K562 (cell line): ENCODE results near the gene RALGAPB. TPM values are rescaled to one million over a fixed set of nuclear protein-coding genes. Genes with fewer than 3 reads are reported as not detected.

ENCODE experiments used
- ARNT ChIP-seq, 2 experiments: fragments of 450-650 bp; IDR thresholded peaks; 2 replicates each; pipeline ENCODE4 v1.6.1; 2016; ENCODE audit warnings: mild to moderate bottlenecking in 1 of 2
- ASH1L ChIP-seq: fragments of 450-650 bp; IDR thresholded peaks from 2 replicates; pipeline ENCODE4 v1.6.1; 2018; ENCODE audit warnings: borderline replicate concordance, mild to moderate bottlenecking, low read depth; ENCODE audit not compliant: partially characterized antibody
- CBFA2T2 ChIP-seq: fragments of 450-650 bp; conservative IDR thresholded peaks from 2 replicates; pipeline ENCODE4 v1.6.1; 2017; ENCODE audit warnings: mild to moderate bottlenecking
- CEBPB ChIP-seq: fragments of 450-650 bp; IDR thresholded peaks from 2 replicates; pipeline ENCODE4 v1.6.1; 2016; ENCODE audit warnings: missing genetic modification characterization, missing compliant biosample characterization
- ETV5 ChIP-seq: sonication (generic); formaldehyde crosslinking; IDR thresholded peaks from 2 replicates; pipeline ENCODE4 v1.4.0; 2020; ENCODE audit warnings: low read depth, mild to moderate bottlenecking, missing genetic modification reagents
- GTF2E2 ChIP-seq: fragments of 200-800 bp; sonication (Bioruptor generic); IDR thresholded peaks from 2 replicates; pipeline ENCODE4 v1.6.1; 2016; ENCODE audit warnings: missing genetic modification characterization, missing compliant biosample characterization
- ID3 ChIP-seq, 2 experiments: fragments of 250-450 bp in 1 of 2; fragments of 450-650 bp in 1 of 2; sonication (Bioruptor Pico) in 1 of 2; IDR thresholded peaks; 2 replicates each; pipeline versions ENCODE4 v1.6.1 to v1.8.0; 2016 to 2021; ENCODE audit warnings: mild to moderate bottlenecking in 2 of 2, moderate library complexity in 2 of 2, missing compliant biosample characterization in 1 of 2, missing genetic modification characterization in 1 of 2
- MNT ChIP-seq, 2 experiments: fragments of 450-650 bp; conservative IDR thresholded peaks; 2 replicates each; pipeline ENCODE4 v1.6.1; 2017; ENCODE audit warnings: mild to moderate bottlenecking in 2 of 2, moderate library complexity in 2 of 2
- MXI1 ChIP-seq: IDR thresholded peaks from 2 replicates; pipeline ENCODE4 v1.6.1; 2011; ENCODE audit warnings: low read depth, mild to moderate bottlenecking, improper control_type of control experiment, low read length
- NFYB ChIP-seq: IDR thresholded peaks from 2 replicates; pipeline ENCODE4 v1.6.1; 2011; ENCODE audit warnings: mild to moderate bottlenecking, moderate library complexity; ENCODE audit not compliant: insufficient read length; ENCODE audit errors: extremely low read depth
- NKRF ChIP-seq: fragments of 450-650 bp; IDR thresholded peaks from 2 replicates; pipeline ENCODE4 v1.6.1; 2016; ENCODE audit warnings: borderline replicate concordance
- RBM34 ChIP-seq: fragments of 200-400 bp; formaldehyde crosslinking; IDR thresholded peaks from 2 replicates; pipeline ENCODE4 v1.6.1; 2018; ENCODE audit warnings: low read length, borderline replicate concordance; ENCODE audit not compliant: insufficient read depth
- SMARCA5 ChIP-seq: fragments of 450-650 bp; IDR thresholded peaks from 2 replicates; pipeline ENCODE4 v1.6.1; 2016
- TCF15 ChIP-seq: fragments of 250-450 bp; sonication (Bioruptor Pico); IDR thresholded peaks from 2 replicates; pipeline ENCODE4 v1.8.0; 2022; ENCODE audit warnings: moderate library complexity, mild to moderate bottlenecking, inconsistent platforms
- UBTF ChIP-seq, 2 experiments: IDR thresholded peaks; 2 replicates each; pipeline ENCODE4 v1.6.1; 2012; ENCODE audit warnings: improper control_type of control experiment in 2 of 2, low read depth in 2 of 2, low read length in 2 of 2, borderline replicate concordance in 1 of 2
- XRCC5 ChIP-seq: fragments of 200-400 bp; formaldehyde crosslinking; IDR thresholded peaks from 2 replicates; pipeline ENCODE4 v1.6.1; 2017; ENCODE audit warnings: low read depth, mild to moderate bottlenecking, low read length
- ZC3H11A ChIP-seq: IDR thresholded peaks from 2 replicates; pipeline ENCODE4 v1.6.1; 2012; ENCODE audit warnings: low read depth, low read length, improper control_type of control experiment
- ZC3H8 ChIP-seq: fragments of 450-650 bp; IDR thresholded peaks from 2 replicates; pipeline ENCODE4 v1.6.1; 2017
- ZNF174 ChIP-seq: fragments of 250-450 bp; sonication (Bioruptor Pico); IDR thresholded peaks from 2 replicates; pipeline ENCODE4 v1.4.0; 2020; ENCODE audit warnings: mild to moderate bottlenecking
- ZNF740 ChIP-seq, 3 experiments: fragments of 200-800 bp in 1 of 3; sonication (Bioruptor generic) in 1 of 3; sonication (generic) in 1 of 3; formaldehyde crosslinking in 1 of 3; IDR thresholded peaks; 2 replicates each; pipeline versions ENCODE4 v1.6.1 to v1.8.0; 2016 to 2022; ENCODE audit warnings: mild to moderate bottlenecking in 2 of 3, missing compliant biosample characterization in 2 of 3, missing genetic modification characterization in 2 of 3, missing genetic modification reagents in 1 of 3
- polyA plus RNA-seq, 8 experiments: library from polyadenylated mRNA; depleted of rRNA in 4 of 8; stranded (reverse) in 5 of 8; unstranded in 3 of 8; fragments of >200 nt; fragmentation: Nextera tagmentation in 2 of 8; fragmentation: Illumina TruSeq in 1 of 8; extraction: Ambion mirVana in 2 of 8; extraction: Trizol in 1 of 8; gene quantifications; 2 replicates each; pipeline versions ENCODE4 v1.2.1 to v1.2.3, GENCODE V29; 2011 to 2014; ENCODE audit warnings: inconsistent platforms in 1 of 8, missing spikeins in 1 of 8
- total RNA-seq, 7 experiments: library from RNA; depleted of rRNA in 6 of 7; stranded (reverse); fragments of >200 nt in 6 of 7; fragmentation: Illumina TruSeq in 2 of 7; extraction: Trizol in 2 of 7; gene quantifications; 2 replicates each; pipeline versions ENCODE4 v1.2.1 to v1.2.3, GENCODE V29; 2011 to 2021; ENCODE audit warnings: low replicate concordance in 1 of 7

Gene RALGAPB
- total and polyA plus RNA-seq, 9 of the 15 experiments (the other 6 are each of a cell fraction or from before 2014, with no cell fraction given) = 4.3 to 25.6 (median 13.6) TPM

- TF ChIP-seq MNT (conservative IDR thresholded peaks at IDR 0.05) (0 out of 4 replicates have a peak, but pooled peaks of 1 of the 2 experiments have one; percentile 26), RBM34 (no peak), CBFA2T2 (no peak), ZC3H8 (no peak), UBTF (IDR thresholded peaks at IDR 0.05; ENCODE audit: borderline replicate concordance in 1 of 2, low read depth in 2 of 2, low read length in 2 of 2) (peak in 1 of 2 experiments; percentile 8; a peak in 1 of 4 replicates), CEBPB (no peak), ZC3H11A (no peak), ZNF740 (CRISPR knock-in tag; IDR thresholded peaks at IDR 0.05) (no peak), ZNF740 (tag; IDR thresholded peaks at IDR 0.05) (no peak), SMARCA5 (no peak), ETV5 (CRISPR knock-in tag) (no peak), TCF15 (no peak), NFYB (no peak), ASH1L (peak; percentile 16), ZNF174 (CRISPR knock-in tag) (no peak), ARNT (IDR thresholded peaks at IDR 0.05) (no peak), ID3 (CRISPR knock-in tag; IDR thresholded peaks at IDR 0.05) (no peak), ID3 (tag; IDR thresholded peaks at IDR 0.05) (0 out of 2 replicates have a peak, but pooled peaks have one; percentile 16), GTF2E2 (tag) (no peak), XRCC5 (no peak), MXI1 (no peak), NKRF (no peak)
Observed at GRCh38 chr20:38471987-38472512, 593 bp upstream of the RALGAPB start (continued).
